SK-N-SH (cell line): ENCODE measurements around the gene E2F3. TPM values are rescaled to one million over a fixed set of nuclear protein-coding genes. Genes with fewer than 3 reads are reported as not detected.

Experiments
- CTCF ChIA-PET: fragments of 300-600, 350-600 bp; formaldehyde crosslinking; extraction: SDS; loops from one replicate; lab custom pipeline; 2021; lab: Yijun Ruan, JAX
- POLR2A ChIA-PET: fragments of 350-600 bp; sonication (Branson Sonifier 250); formaldehyde crosslinking; extraction: SDS; loops from one replicate; lab custom pipeline; 2020; ENCODE audit warnings: antibody characterized with exemption, inconsistent platforms; lab: Yijun Ruan, JAX
- DNase-seq: peaks from one replicate; pipeline ENCODE4 v3.0.0; 2012
- H2AFZ ChIP-seq: fragments of 200-600 bp; sonication (generic); 2 replicates; pipeline ENCODE4 v1.8.1; 2016; ENCODE audit warnings: antibody characterized with exemption, mild to moderate bottlenecking, low read depth
- H3F3A ChIP-seq: fragments of 200-600 bp; sonication (generic); replicated peaks from 2 replicates; pipeline ENCODE3; 2016; ENCODE audit warnings: antibody characterized with exemption, mild to moderate bottlenecking; ENCODE audit not compliant: insufficient read depth
- H3K27ac ChIP-seq, 2 experiments: fragments of 200-500 bp in 1 of 2; fragments of 200-600 bp in 1 of 2; sonication (Bioruptor generic) in 1 of 2; sonication (generic), shearing (Covaris generic) in 1 of 2; 2 replicates each; pipeline versions ENCODE4 v1.5.1 to v1.6.1; 2014 to 2016; ENCODE audit warnings: low read depth in 2 of 2, inconsistent platforms in 1 of 2, low read length in 1 of 2, mild to moderate bottlenecking in 1 of 2, mixed read lengths in 1 of 2
- H3K27me3 ChIP-seq: fragments of 200-600 bp; sonication (generic), shearing (Covaris generic); 2 replicates; pipeline ENCODE4 v1.6.1; 2016; ENCODE audit warnings: mixed run types; ENCODE audit not compliant: insufficient read depth
- H3K36me3 ChIP-seq, 2 experiments: fragments of 200-500 bp in 1 of 2; fragments of 200-600 bp in 1 of 2; sonication (Bioruptor generic) in 1 of 2; sonication (generic) in 1 of 2; replicated peaks in 1 of 2; 2 replicates each; pipeline versions ENCODE3 to v1.5.1; 2014 to 2016; ENCODE audit warnings: low read length in 1 of 2, mild to moderate bottlenecking in 1 of 2; ENCODE audit not compliant: insufficient read depth in 2 of 2, control insufficient read depth in 1 of 2
- H3K4me1 ChIP-seq, 2 experiments: fragments of 200-500 bp in 1 of 2; fragments of 200-600 bp in 1 of 2; sonication (Bioruptor generic) in 1 of 2; sonication (generic), shearing (Covaris generic) in 1 of 2; 2 replicates each; pipeline versions ENCODE4 v1.5.1 to v1.6.1; 2014 to 2016; ENCODE audit warnings: low read depth in 1 of 2, low read length in 1 of 2, mixed run types in 1 of 2; ENCODE audit not compliant: insufficient read depth in 2 of 2, control insufficient read depth in 1 of 2
- H3K4me2 ChIP-seq: fragments of 200-600 bp; sonication (generic), shearing (Covaris generic); 2 replicates; pipeline ENCODE4 v1.6.1; 2017; ENCODE audit warnings: mixed run types
- H3K4me3 ChIP-seq, 2 experiments: fragments of 200-500 bp in 1 of 2; fragments of 200-600 bp in 1 of 2; sonication (Bioruptor generic) in 1 of 2; sonication (generic), shearing (Covaris generic) in 1 of 2; 2 replicates each; pipeline versions ENCODE4 v1.5.1 to v1.8.1; 2014 to 2016; ENCODE audit warnings: low read depth in 2 of 2, inconsistent platforms in 1 of 2, low read length in 1 of 2, mild to moderate bottlenecking in 1 of 2, mixed read lengths in 1 of 2, moderate library complexity in 1 of 2
- H3K79me2 ChIP-seq: fragments of 200-600 bp; sonication (generic); 2 replicates; pipeline ENCODE4 v1.8.1; 2017; ENCODE audit warnings: mild to moderate bottlenecking; ENCODE audit not compliant: insufficient read depth
- H3K9ac ChIP-seq: fragments of 200-600 bp; sonication (generic); 2 replicates; pipeline ENCODE4 v1.6.1; 2017; ENCODE audit warnings: mixed run types
- H3K9me2 ChIP-seq: fragments of 200-600 bp; sonication (generic); 2 replicates; pipeline ENCODE4 v1.6.1; 2017; ENCODE audit warnings: mixed run types
- H3K9me3 ChIP-seq: fragments of 200-600 bp; sonication (generic); 2 replicates; pipeline ENCODE4 v1.6.1; 2017; ENCODE audit warnings: mixed run types, mild to moderate bottlenecking, moderate library complexity
- H4K20me1 ChIP-seq: fragments of 200-600 bp; sonication (generic); 2 replicates; pipeline ENCODE4 v1.6.1; 2017; ENCODE audit warnings: mild to moderate bottlenecking, mixed run types; ENCODE audit not compliant: insufficient read depth
- ELF1 ChIP-seq: IDR thresholded peaks from 2 replicates; pipeline ENCODE4 v1.4.0; 2012
- EZH2phosphoT487 ChIP-seq: fragments of 200-600 bp; sonication (generic); IDR thresholded peaks from 2 replicates; pipeline ENCODE4 v1.6.1; 2017; ENCODE audit warnings: low read depth, mixed run types, mild to moderate bottlenecking, antibody characterized with exemption, moderate library complexity, borderline replicate concordance
- FOXJ3 ChIP-seq: sonication (generic); formaldehyde crosslinking; IDR thresholded peaks from 2 replicates; pipeline ENCODE4 v1.5.1; 2020; ENCODE audit warnings: mild to moderate bottlenecking, missing genetic modification reagents
- FOXM1 ChIP-seq: IDR thresholded peaks from 2 replicates; pipeline ENCODE4 v1.4.0; 2012; ENCODE audit warnings: low read depth, mild to moderate bottlenecking
- JUND ChIP-seq: IDR thresholded peaks from 2 replicates; pipeline ENCODE4 v1.4.0; 2012
- MAX ChIP-seq: IDR thresholded peaks from 2 replicates; pipeline ENCODE4 v1.4.0; 2012; ENCODE audit warnings: low read depth
- NRF1 ChIP-seq: IDR thresholded peaks from 2 replicates; pipeline ENCODE4 v1.6.1; 2012; ENCODE audit warnings: low read depth, mild to moderate bottlenecking, low read length
- RFX5 ChIP-seq: IDR thresholded peaks from 2 replicates; pipeline ENCODE4 v1.6.1; 2012; ENCODE audit warnings: mild to moderate bottlenecking, improper control_type of control experiment, low read length
- SMC3 ChIP-seq: IDR thresholded peaks from 2 replicates; pipeline ENCODE4 v1.6.1; 2012; ENCODE audit warnings: low read depth, low read length, improper control_type of control experiment
- TCF12 ChIP-seq: IDR thresholded peaks from 2 replicates; pipeline ENCODE4 v1.4.0; 2012
- ZBTB33 ChIP-seq: IDR thresholded peaks from 2 replicates; pipeline ENCODE4 v1.4.0; 2012; ENCODE audit warnings: low read depth, borderline replicate concordance
- WGBS: methylation state at CpG from one replicate; pipeline ENCODE4 v1.1.6; 2017; ENCODE audit warnings: low lambda C conversion rate; 5-methylcytosine and 5-hydroxymethylcytosine counted together
- polyA plus RNA-seq, 3 experiments: library from polyadenylated mRNA; depleted of rRNA; stranded (reverse); fragments of >200 nt; gene quantifications; 2 replicates each; pipeline ENCODE4 v1.2.3, GENCODE V29; 2012

E2F3 gene
- polyA plus RNA-seq, 1 of the 3 experiments (the other 2 are of a cell fraction), result 12.7 TPM

DNA sequence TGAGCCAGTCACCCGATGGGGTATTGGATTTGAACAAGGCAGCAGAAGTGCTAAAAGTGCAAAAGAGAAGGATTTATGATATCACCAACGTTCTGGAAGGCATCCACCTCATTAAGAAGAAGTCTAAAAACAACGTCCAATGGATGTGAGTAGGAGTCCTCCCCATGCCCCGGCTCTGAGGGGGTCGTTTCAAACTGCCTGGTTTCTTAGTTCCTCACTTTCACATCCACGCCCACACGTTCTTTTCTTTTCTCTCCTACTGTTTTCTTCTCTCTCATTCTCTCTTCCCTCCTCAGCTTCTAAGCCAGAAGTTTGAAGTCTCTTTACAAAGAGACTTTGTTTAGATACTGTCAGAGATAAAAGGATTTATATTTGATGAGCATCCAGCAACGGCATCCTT is 79.6 kb downstream of the E2F3 start:
- POLR2A ChIA-PET, result no interaction called here
- no peak overlapping the region for H3K9ac ChIP-seq
- peaks cover 23% of the 10 kb centered on the region for H4K20me1 ChIP-seq
- CTCF ChIA-PET, result interaction anchor here (1.1 kb wide), 1 partner anchor 16 kb away, joined by 3 read pairs; no protein-coding TSS in a partner anchor
- peaks cover 5 to 6% of the 10 kb centered on the region in 2 experiments; a peak in 2 of 4 replicates for H3K4me1 ChIP-seq
- no peak overlapping the region for H3K4me2 ChIP-seq
- H3K27me3 ChIP-seq, result no peaks in the 10 kb centered on the region
- peaks cover 35 to 47% of the 10 kb centered on the region in 2 experiments for H3K36me3 ChIP-seq
- H3K27ac ChIP-seq, result no peak overlapping the region
- no peak overlapping the region for H3K4me3 ChIP-seq
- H3K9me2 ChIP-seq, result no peaks in the 10 kb centered on the region
- 90% methylated on average over 8 of the region's 8 CpGs for WGBS
- peaks cover 4% of the 10 kb centered on the region for H3F3A ChIP-seq
- no peaks in the 10 kb centered on the region for H3K9me3 ChIP-seq
- no peak overlapping the region for H2AFZ ChIP-seq
- DNase-seq, result no peak
- TF ChIP-seq FOXJ3 (CRISPR knock-in tag) (no peak), JUND (no peak), EZH2phosphoT487 (no peak), ZBTB33 (no peak), SMC3 (no peak), MAX (no peak), ELF1 (no peak), RFX5 (no peak)
- TF ChIP-seq, all 33 proteins: peak for 0
- peaks cover 60% of the 10 kb centered on the region for H3K79me2 ChIP-seq

- Histone ChIP-seq H3K27me3 (no peaks in the 10 kb centered on the region), H3K4me3 (no peak overlapping the region), H3K79me2 (peaks cover 34% of the 10 kb centered on the region), H3K4me1 (peaks cover 5 to 6% of the 10 kb centered on the region in 2 experiments; a peak in 2 of 4 replicates), H3K27ac (no peak overlapping the region), H3K9me2 (no peaks in the 10 kb centered on the region), H4K20me1 (peaks cover 2% of the 10 kb centered on the region; the same call in 1 of the 2 replicates), H3K9ac (no peak overlapping the region), H3F3A (peaks cover 4% of the 10 kb centered on the region), H3K36me3 (peaks cover 60 to 68% of the 10 kb centered on the region in 2 experiments), H2AFZ (no peak overlapping the region), H3K4me2 (no peak overlapping the region), H3K9me3 (no peaks in the 10 kb centered on the region)
- POLR2A ChIA-PET, result no interaction called here
- TF ChIP-seq FOXM1 (no peak), JUND (no peak), NRF1 (no peak), TCF12 (no peak)
- DNase-seq, result no peak
- CTCF ChIA-PET, result interaction anchor here (1.4 kb wide), 1 partner anchor 79 kb away, joined by 5 read pairs; no protein-coding TSS in a partner anchor
- 95% methylated on average over 5 of the region's 5 CpGs for WGBS
Measured at GRCh38 chr6:20483887-20484497, 82.3 kb downstream of the E2F3 start.
